Measurements from ENCODE around the gene C2orf76. TPM values are rescaled to one million over a fixed set of nuclear protein-coding genes. Genes with fewer than 3 reads are reported as not detected.
"Not testable (repeated sequence)": the region's sequence is repeated elsewhere in the genome, so short reads cannot be mapped to it uniquely, and the experiment has no call there.

The C2orf76 gene
- total RNA-seq, 4 donors from 2014 or later, result 13.5 to 63.0 (median 21.5) TPM

DNA sequence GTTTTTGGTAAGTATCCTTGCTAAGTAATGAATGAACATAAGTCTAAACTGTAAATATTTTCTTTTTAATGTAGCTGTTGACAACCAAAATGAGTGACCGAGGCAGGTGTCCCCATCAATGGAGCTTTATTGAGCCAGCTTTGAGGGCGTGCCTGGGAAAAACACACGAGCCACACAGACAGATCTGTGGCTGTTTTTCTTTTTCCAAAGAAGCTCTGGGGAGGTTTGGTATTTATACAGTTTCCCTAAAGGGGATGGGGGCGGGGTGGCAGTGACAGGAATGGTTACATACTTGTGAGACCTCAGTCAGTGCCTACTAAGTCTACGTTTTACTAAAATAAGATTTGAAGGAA, 11.3 kb upstream of the C2orf76 start:
- intact Hi-C loops (cut with DNase I; ENCODE audit: low total_unique reads), result no loop called here
- no peaks in the 10 kb centered on the region for H3K36me3 ChIP-seq
- no peaks in the 10 kb centered on the region for H3K27me3 ChIP-seq
- no peak for DNase-seq
- H3K27ac ChIP-seq, result no peak overlapping the region
- no peak overlapping the region for H3K4me3 ChIP-seq
- no peaks in the 10 kb centered on the region for H3K4me1 ChIP-seq
- H3K9me3 ChIP-seq, result no peaks in the 10 kb centered on the region
- TF ChIP-seq, protein P1, sequence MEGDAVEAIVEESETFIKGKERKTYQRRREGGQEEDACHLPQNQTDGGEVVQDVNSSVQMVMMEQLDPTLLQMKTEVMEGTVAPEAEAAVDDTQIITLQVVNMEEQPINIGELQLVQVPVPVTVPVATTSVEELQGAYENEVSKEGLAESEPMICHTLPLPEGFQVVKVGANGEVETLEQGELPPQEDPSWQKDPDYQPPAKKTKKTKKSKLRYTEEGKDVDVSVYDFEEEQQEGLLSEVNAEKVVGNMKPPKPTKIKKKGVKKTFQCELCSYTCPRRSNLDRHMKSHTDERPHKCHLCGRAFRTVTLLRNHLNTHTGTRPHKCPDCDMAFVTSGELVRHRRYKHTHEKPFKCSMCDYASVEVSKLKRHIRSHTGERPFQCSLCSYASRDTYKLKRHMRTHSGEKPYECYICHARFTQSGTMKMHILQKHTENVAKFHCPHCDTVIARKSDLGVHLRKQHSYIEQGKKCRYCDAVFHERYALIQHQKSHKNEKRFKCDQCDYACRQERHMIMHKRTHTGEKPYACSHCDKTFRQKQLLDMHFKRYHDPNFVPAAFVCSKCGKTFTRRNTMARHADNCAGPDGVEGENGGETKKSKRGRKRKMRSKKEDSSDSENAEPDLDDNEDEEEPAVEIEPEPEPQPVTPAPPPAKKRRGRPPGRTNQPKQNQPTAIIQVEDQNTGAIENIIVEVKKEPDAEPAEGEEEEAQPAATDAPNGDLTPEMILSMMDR (IDR thresholded peaks at IDR 0.05), result no peak
- no peak for TF ChIP-seq POLR2A (IDR thresholded peaks at IDR 0.05)

DNA sequence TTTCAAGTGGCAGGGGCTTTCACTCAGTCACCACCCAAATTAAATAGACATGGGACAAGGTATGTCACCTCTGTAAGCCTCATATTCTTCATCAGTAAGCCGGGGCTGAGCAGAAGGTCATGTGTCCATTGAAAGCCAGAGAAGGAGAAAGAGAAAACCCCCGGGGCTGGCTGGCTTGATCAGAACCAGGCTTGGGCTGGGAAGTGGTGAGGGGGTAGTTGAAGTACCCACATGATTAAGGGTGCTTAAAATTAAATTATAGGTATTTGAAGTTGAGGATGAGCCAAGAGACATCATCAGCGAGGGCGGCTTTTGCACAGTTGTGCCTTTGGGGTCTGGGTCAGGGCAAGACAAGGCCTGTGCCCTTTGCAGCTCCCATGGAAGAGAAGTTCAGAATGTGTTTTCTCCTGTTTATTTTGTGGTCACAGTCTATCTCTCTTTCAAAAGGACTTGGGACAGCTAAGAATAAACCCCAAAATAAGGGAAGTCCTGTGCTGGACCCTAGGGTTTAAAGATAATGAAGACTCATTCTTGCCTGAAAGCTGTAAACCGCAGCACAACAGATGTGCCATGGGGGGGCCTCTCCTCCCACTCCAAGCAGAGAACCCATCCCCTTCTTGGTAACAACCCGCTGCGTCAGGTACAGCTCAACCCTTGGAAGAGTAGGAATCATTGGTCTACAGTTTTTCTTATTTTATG, 10.8 kb upstream of the C2orf76 start:
- intact Hi-C loops (cut with DNase I; ENCODE audit: low total_unique reads), result no loop called here
- H3K27ac ChIP-seq, result no peak overlapping the region
- DNase-seq, result no peak
- no peak overlapping the region for H3K4me3 ChIP-seq
- no peak for TF ChIP-seq POLR2A (IDR thresholded peaks at IDR 0.05)
- no peaks in the 10 kb centered on the region for H3K9me3 ChIP-seq
- H3K27me3 ChIP-seq, result no peaks in the 10 kb centered on the region
- H3K4me1 ChIP-seq, result no peaks in the 10 kb centered on the region
- no peaks in the 10 kb centered on the region for H3K36me3 ChIP-seq

DNA sequence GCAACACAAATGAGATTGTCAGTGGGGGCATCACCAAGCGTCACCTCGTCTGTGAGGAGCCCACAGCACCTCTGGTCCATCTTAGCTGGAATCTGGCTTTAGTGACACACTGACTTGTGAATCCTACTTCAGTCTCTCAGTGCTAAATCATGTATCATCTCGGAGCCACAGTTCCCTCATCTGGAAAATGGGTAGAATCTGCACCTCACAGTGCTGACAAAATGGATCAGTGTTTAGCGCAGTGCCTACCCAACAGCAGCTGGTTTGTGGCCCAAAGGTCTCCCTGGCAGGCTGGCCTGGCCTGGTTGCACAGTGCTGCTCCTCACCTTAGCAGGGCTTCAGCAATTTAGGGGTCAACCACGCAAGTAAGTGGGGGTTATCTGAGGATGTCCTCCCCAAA, 10.2 kb upstream of the C2orf76 start:
- Histone ChIP-seq H3K9me3 (no peaks in the 10 kb centered on the region), H3K4me1 (no peaks in the 10 kb centered on the region), H3K36me3 (no peaks in the 10 kb centered on the region), H3K4me3 (no peak overlapping the region), H3K27me3 (no peaks in the 10 kb centered on the region), H3K27ac (no peak overlapping the region)
- DNase-seq, result no peak
- intact Hi-C loops (cut with DNase I; ENCODE audit: low total_unique reads), result no loop called here
- no peak for TF ChIP-seq POLR2A (IDR thresholded peaks at IDR 0.05)
- TF ChIP-seq, protein P1 (IDR thresholded peaks at IDR 0.05), result no peak

DNA sequence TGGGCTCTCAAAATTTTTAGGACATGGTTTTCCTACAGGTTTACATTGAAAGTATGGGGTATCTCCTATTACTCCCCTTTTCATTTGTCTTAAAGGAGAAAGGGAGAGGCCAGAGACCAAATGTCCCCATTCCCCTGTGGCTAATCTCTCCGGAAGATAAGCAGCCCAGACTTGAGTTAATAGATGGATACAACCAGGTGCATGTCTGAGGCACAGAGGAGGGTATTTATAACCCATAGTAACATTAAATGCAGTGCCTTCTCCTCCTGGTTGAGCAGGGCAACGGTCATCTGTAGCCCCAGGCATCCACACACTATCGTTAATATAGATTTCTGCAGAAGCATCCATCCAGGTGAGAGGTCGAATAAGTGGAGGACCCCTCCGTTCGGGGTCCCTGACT, 9.8 kb upstream of the C2orf76 start:
- DNase-seq; H3K4me3 ChIP-seq; H3K27ac ChIP-seq; intact Hi-C loops (cut with DNase I; ENCODE audit: low total_unique reads); H3K9me3 ChIP-seq; H3K36me3 ChIP-seq; H3K4me1 ChIP-seq; H3K27me3 ChIP-seq: not testable (repeated sequence)

DNA sequence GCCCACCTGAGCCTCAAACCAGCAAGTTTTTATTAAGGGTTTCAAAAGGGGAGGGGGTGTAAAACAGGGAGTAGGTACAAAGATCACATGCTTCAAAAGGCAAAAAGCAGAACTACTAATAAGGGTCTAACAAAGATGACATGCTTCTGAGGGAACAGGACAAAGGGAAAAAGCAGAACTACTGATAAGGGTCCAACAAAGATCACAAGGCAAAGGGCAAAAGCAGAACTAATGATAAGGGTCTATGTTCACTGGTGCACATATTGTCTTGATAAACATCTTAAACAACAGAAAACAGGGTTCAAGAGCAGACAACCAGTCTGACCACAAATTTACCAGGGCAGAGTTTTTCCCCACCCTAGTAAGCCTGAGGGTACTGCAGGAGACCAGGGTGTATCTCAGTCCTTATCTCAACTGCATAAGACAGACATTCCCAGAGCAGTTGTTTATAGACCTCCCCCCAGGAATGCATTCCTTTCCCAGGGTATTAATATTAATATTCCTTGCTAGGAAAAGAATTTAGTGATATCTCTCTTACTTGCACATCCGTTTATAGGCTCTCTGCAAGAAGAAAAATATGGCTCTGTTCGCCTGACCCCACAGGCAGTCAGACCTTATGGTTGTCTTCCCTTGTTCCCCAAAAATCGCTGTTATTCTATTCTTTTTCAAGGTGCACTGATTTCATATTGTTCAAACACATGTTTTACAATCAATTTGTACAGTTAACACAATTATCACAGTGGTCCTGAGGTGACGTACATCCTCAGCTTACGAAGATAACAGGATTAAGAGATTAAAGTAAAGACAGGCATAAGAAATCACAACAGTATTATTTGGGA, 7.5 kb upstream of the C2orf76 start:
- H3K36me3 ChIP-seq; intact Hi-C loops (cut with DNase I; ENCODE audit: low total_unique reads); H3K9me3 ChIP-seq; H3K4me3 ChIP-seq; H3K27me3 ChIP-seq; H3K27ac ChIP-seq; DNase-seq; H3K4me1 ChIP-seq: not testable (repeated sequence)

DNA sequence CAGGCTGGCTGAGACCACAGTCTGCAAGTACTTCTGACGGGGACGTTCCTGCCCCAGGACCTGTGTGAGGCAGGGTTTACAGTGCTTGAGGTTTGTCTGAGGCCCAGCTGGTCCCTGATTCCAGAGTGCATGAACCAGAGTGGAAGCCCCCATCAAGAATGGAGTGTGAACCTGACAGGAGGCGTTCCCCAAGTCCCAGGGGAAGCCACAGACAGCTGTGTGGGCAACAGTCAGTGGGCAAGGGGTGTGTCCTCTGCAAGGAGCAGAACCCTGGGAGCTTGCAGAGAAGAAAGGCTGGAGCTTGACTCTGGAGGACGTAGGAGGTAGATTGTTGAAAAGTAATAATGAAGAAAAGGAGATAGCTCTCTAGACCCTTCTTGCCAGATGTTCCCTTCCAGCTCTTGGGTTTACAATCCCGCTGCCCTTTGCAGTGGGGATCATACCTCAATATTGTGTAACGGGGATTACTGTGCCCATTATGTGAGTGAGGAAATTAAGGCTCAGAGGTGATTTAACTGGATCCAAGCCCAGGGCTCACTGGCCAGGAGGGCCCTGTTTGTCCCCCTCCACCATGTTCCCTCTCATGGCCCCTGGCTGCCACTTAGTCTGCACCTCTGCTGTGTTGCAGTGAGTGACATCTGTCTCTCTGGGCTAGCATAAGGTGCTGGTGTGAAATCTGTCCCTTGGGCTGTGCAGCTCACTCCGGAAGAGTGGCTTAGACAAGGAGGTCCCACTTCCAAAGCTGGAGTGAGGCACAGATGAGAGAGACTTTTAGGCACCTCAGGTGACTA, 6.3 kb upstream of the C2orf76 start:
- no peak for TF ChIP-seq POLR2A (IDR thresholded peaks at IDR 0.05)
- TF ChIP-seq, protein P1 (IDR thresholded peaks at IDR 0.05), result no peak
- Histone ChIP-seq H3K27ac (no peak overlapping the region), H3K9me3 (no peaks in the 10 kb centered on the region), H3K36me3 (no peaks in the 10 kb centered on the region), H3K4me1 (peaks cover 0 to 2% of the 10 kb centered on the region in 2 donors), H3K27me3 (no peaks in the 10 kb centered on the region), H3K4me3 (no peak overlapping the region)
- intact Hi-C loops (cut with DNase I; ENCODE audit: low total_unique reads), result no loop called here
- DNase-seq, result no peak

Data from uterus (tissue), 4 donors.